Vagina (tissue), 2 donors: ENCODE results near the gene TESMIN. TPM values are rescaled to one million over a fixed set of nuclear protein-coding genes. Genes with fewer than 3 reads are reported as not detected.

Experiments
- DNase-seq, 2 donors: peaks; one replicate each; pipeline ENCODE4 v3.0.0-alpha.2; 2017; ENCODE audit errors: extremely low spot score in 2 of 2
- H3K27ac ChIP-seq: fragments of 200-600 bp; sonication (generic); one replicate; pipeline ENCODE4 v1.5.1; 2019
- H3K27me3 ChIP-seq: fragments of 200-600 bp; sonication (generic); one replicate; pipeline ENCODE4 v1.5.1; 2019
- H3K36me3 ChIP-seq, 2 donors: fragments of 200-600 bp; sonication (generic); one replicate each; pipeline ENCODE4 v1.5.1; 2017 to 2019
- H3K4me1 ChIP-seq: fragments of 200-600 bp; sonication (generic); one replicate; pipeline ENCODE4 v1.5.1; 2019
- H3K4me3 ChIP-seq, 2 donors: fragments of 200-600 bp; sonication (generic); 1 replicate in 1 of 2; 2 replicates in 1 of 2; pipeline ENCODE4 v1.5.1; 2016 to 2019
- H3K9me3 ChIP-seq: fragments of 200-600 bp; sonication (generic); one replicate; pipeline ENCODE4 v1.5.1; 2019
- POLR2A ChIP-seq, 2 donors: fragments of 450-650 bp; IDR thresholded peaks; one replicate each; pipeline ENCODE4 v1.6.1; 2017; ENCODE audit warnings: antibody characterized with exemption in 2 of 2, mild to moderate bottlenecking in 2 of 2, moderate library complexity in 2 of 2
- POLR2AphosphoS5 ChIP-seq, 2 donors: sonication (generic); formaldehyde crosslinking; IDR thresholded peaks; one replicate each; pipeline ENCODE4 v1.9.0; 2017; ENCODE audit warnings: antibody characterized with exemption in 2 of 2, mild to moderate bottlenecking in 2 of 2, low read depth in 1 of 2; ENCODE audit not compliant: insufficient read depth in 1 of 2
- intact Hi-C: fragments of 100-400 bp; cut with DNase I; formaldehyde crosslinking; loops from one replicate; pipeline ENCODE4 v1.15.1; 2023
- total RNA-seq: library from RNA; depleted of rRNA; stranded (reverse); fragments of >200 nt; gene quantifications from one replicate; pipeline ENCODE4 v1.2.3, GENCODE V29; 2016
- TF ChIP-seq, protein P1 (sequence below), 3 experiments: fragments of 450-650 bp in 2 of 3; fragments of 200-600 bp in 1 of 3; sonication (generic) in 1 of 3; IDR thresholded peaks; one replicate each; pipeline ENCODE4 v1.5.1; 2017 to 2019; ENCODE audit warnings: antibody characterized with exemption in 3 of 3, mild to moderate bottlenecking in 2 of 3, moderate library complexity in 2 of 3

Gene TESMIN
- total RNA-seq, 1 donor from 2014 or later = 8.3 TPM

DNA sequence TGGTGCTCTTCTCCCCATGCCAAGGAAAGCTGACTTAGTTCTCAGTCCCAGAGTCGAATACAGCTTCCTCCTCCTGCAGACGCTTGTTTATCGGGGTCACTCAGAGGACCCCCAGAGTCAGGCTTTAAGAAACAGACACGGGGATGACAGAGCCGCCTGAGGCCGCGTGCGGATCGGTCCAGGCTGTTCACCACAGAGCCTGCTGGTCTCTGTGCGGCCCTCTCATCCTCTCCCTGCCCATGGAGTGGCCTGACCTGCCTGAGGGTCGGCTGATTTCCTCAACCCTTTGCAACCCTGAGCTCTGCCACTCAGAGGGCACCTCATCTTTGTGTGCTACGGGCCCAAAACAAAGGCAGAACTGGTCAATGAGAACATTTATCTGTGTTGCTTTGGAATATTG lies 64.8 kb downstream of the TESMIN start:
- no peak for TF ChIP-seq POLR2A (IDR thresholded peaks at IDR 0.05)
- no peak for TF ChIP-seq POLR2AphosphoS5 (IDR thresholded peaks at IDR 0.05; ENCODE audit: insufficient read depth in 1 of 2, low read depth in 1 of 2)
- TF ChIP-seq, protein P1, sequence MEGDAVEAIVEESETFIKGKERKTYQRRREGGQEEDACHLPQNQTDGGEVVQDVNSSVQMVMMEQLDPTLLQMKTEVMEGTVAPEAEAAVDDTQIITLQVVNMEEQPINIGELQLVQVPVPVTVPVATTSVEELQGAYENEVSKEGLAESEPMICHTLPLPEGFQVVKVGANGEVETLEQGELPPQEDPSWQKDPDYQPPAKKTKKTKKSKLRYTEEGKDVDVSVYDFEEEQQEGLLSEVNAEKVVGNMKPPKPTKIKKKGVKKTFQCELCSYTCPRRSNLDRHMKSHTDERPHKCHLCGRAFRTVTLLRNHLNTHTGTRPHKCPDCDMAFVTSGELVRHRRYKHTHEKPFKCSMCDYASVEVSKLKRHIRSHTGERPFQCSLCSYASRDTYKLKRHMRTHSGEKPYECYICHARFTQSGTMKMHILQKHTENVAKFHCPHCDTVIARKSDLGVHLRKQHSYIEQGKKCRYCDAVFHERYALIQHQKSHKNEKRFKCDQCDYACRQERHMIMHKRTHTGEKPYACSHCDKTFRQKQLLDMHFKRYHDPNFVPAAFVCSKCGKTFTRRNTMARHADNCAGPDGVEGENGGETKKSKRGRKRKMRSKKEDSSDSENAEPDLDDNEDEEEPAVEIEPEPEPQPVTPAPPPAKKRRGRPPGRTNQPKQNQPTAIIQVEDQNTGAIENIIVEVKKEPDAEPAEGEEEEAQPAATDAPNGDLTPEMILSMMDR (IDR thresholded peaks at IDR 0.05) = no peak
- no peaks in the 10 kb centered on the region for H3K9me3 ChIP-seq
- intact Hi-C loops = no loop called here
- H3K4me1 ChIP-seq = peaks cover 8% of the 10 kb centered on the region
- no peaks in the 10 kb centered on the region for H3K36me3 ChIP-seq
- peaks cover 8% of the 10 kb centered on the region for H3K27me3 ChIP-seq
- DNase-seq = no peak
- H3K4me3 ChIP-seq = no peak overlapping the region
- no peak overlapping the region for H3K27ac ChIP-seq

DNA sequence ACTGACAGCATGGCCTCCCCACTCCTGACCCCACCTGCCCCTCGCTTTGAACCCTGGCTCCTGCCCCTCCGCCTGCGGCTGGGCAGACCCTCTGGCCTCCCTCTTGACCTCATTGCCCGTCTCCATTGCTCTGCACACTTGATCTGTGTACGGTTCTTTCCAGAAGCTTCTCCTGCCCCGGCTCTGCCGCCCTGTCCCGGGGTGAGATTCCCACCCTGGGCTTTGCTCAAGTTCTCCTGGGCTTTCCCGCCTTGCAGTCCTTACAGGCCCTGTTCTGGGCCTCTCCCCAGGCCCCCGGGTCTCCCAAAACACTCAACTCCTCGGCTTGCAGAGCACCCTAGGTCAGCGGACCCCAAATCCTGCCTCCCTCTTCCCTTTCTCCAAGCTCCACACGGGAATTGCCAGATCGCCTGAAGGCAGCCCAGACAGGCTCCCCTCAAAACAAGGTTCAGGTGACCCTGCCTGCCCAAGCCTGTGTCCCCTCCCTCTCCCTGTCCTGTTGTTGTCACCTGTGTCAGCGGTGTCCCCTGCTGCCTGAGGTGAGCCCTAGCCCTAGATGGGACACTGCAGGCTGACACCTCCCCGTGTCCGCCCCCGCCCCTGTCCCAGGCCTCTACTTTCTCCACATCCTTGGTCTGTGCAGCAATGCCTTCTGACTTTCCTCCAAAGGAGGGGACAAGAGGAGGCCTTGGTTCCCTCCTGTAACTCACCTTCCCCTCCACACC lies 65.5 kb downstream of the TESMIN start:
- intact Hi-C loops = no loop called here
- H3K4me1 ChIP-seq = peaks cover 8% of the 10 kb centered on the region
- DNase-seq = no peak
- H3K4me3 ChIP-seq = no peak overlapping the region
- H3K36me3 ChIP-seq = no peaks in the 10 kb centered on the region
- no peaks in the 10 kb centered on the region for H3K9me3 ChIP-seq
- no peak overlapping the region for H3K27ac ChIP-seq
- TF ChIP-seq POLR2A (IDR thresholded peaks at IDR 0.05) (no peak), POLR2AphosphoS5 (IDR thresholded peaks at IDR 0.05; ENCODE audit: insufficient read depth in 1 of 2, low read depth in 1 of 2) (no peak)
- TF ChIP-seq, protein P1 (IDR thresholded peaks at IDR 0.05) = no peak
- H3K27me3 ChIP-seq = peaks cover 8% of the 10 kb centered on the region

DNA sequence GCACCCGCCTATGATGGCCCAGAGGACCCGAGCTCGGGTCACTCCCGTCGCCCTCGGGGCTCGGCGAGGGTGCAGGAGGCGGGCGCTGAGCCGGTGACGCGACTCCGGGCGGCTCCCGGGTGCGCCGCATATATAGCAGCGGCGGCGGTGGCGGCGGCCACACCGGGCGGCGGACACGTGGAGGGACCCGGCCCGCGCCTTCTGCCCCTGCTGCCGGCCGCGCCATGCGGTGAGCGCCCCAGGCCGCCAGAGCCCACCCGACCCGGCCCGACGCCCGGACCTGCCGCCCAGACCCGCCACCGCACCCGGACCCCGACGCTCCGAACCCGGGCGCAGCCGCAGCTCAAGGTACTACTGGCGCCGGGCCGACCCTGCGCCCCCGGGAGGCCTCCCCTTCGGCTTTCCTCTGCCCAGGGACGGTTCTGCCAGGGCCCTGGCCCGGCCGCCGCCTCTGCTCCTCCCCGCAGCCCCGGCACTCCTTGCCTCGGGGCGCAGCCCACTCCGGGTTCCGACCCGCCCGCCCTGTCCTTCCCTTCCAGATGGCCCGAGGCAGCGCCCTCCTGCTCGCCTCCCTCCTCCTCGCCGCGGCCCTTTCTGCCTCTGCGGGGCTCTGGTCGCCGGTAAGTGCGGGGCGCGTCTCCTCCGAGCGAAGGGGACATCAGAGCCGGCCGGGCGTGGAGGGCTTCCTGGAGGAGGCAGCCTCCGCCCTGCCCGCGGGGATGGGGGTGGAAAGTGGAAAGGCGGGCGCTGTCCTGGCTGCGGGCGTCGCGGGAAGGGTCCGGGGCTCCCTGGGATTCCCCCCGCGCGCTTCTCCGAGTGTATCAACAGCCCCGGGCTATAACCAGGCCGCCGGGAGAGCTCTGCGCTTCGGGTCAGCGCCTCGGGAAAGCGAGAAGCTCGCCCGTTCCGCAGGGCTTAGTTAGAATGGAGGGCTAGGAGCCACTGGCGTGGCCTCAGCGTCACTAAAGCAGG lies 66.6 kb downstream of the TESMIN start, which contains the start of gene GAL:
Gene GAL (plus strand): TSS at position 160 of the 972 bp plus-strand sequence. CDS start 380 bp downstream, at position 540.
- TF ChIP-seq POLR2A (IDR thresholded peaks at IDR 0.05) (no peak), POLR2AphosphoS5 (IDR thresholded peaks at IDR 0.05; ENCODE audit: insufficient read depth in 1 of 2, low read depth in 1 of 2) (no peak)
- TF ChIP-seq, protein P1 (IDR thresholded peaks at IDR 0.05) = no peak
- Histone ChIP-seq H3K27ac (no peak within 1 kb of the TSS), H3K36me3 (no peaks in the 10 kb centered on the region), H3K9me3 (no peaks in the 10 kb centered on the region), H3K4me3 (peak within 1 kb of the TSS; percentile 22 to 41), H3K4me1 (peaks cover 8% of the 10 kb centered on the region), H3K27me3 (peaks cover 8% of the 10 kb centered on the region)
- no peak for DNase-seq
- intact Hi-C loops = no loop called here

DNA sequence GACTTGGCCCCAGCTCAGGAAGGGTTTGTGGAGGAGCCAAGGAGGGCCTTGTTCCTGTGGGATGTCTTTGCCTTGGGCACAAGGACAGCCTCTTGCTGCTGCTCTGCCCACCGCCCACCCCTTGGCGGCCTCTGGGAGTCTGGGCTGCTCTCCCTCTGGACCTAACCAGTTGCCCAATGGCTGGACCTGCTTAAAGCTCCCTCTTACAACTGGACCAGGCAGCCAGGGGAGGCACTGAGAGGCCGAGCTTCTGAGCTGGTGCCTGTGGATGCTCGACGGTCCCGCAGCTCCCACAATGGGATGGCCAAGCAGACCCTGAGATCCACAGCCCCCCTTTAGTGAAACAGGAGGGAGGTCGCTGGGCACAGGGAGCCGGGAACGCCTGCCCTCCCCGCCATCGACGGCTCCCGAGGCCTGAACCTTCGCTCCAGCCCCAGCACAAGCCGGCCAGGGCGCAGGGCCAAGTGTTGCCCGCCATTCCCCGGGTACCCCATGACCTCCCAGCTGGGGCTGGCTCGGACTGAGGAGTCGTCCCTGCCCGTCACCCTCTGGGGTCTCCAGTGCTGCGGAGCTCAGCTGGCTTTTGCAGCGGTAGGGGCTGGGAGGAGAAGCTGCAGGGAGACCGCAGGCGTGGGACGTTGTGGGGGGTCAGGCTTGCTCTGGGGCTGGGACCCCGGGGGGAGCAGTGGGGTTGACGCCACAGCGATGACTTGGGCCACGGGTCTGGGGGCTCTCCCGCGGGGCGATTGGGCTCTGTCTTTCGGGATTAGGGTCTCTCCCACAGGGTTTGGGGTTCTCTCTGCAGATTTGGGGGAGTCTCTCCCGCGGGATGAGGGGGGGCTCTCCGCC lies 67.6 kb downstream of the TESMIN start:
- no peak for TF ChIP-seq POLR2AphosphoS5 (IDR thresholded peaks at IDR 0.05; ENCODE audit: insufficient read depth in 1 of 2, low read depth in 1 of 2)
- TF ChIP-seq, protein P1 (IDR thresholded peaks at IDR 0.05) = no peak
- no peak for TF ChIP-seq POLR2A (IDR thresholded peaks at IDR 0.05)
- intact Hi-C loops = no loop called here
- no peak overlapping the region for H3K27ac ChIP-seq
- no peak for DNase-seq
- H3K4me3 ChIP-seq = peak overlapping the region in 1 of 2 donors; percentile 41
- H3K4me1 ChIP-seq = peaks cover 8% of the 10 kb centered on the region
- H3K36me3 ChIP-seq = no peaks in the 10 kb centered on the region
- no peaks in the 10 kb centered on the region for H3K9me3 ChIP-seq
- H3K27me3 ChIP-seq = peaks cover 8% of the 10 kb centered on the region
